ENCODE results near the gene ARL6IP4. TPM values are rescaled to one million over a fixed set of nuclear protein-coding genes. Genes with fewer than 3 reads are reported as not detected.
A peak's percentile ranks its signal among the peaks of the same experiment; 100 is the strongest.

The ARL6IP4 gene
- total and polyA plus RNA-seq, 2 of the 4 experiments (the other 2 are of a cell fraction) = 161 to 254 TPM

GRCh38 chr12:122984612-122985337 lies 4.3 kb downstream of the ARL6IP4 start:
- H3K9me3 ChIP-seq (ENCODE audit: control insufficient read depth, insufficient read depth, low read length) = no peaks in the 10 kb centered on the region
- peak overlapping the region; percentile 27 for H3K27ac ChIP-seq (ENCODE audit: insufficient read depth, low read length)
- H2AK5ac ChIP-seq (ENCODE audit: low read depth, low read length) = peak overlapping the region; percentile 71; the same call in 1 of the 2 replicates
- 0 out of 2 replicates have a peak overlapping the region, but pooled peaks have one; percentile 8 for H2BK120ac ChIP-seq (ENCODE audit: low read depth, low read length)
- peak overlapping the region; percentile 62 for H2AK9ac ChIP-seq (replicated peaks; ENCODE audit: low read depth, low read length, poor library complexity)
- H2AFZ ChIP-seq (replicated peaks; ENCODE audit: low read length, poor library complexity) = peak overlapping the region; percentile 74
- dilution Hi-C loops (cut with HindIII; ENCODE audit: low sequenced_read_pairs, unreplicated experiment) (loop anchor here (25.0 kb wide), 1 partner anchor 253 kb away; the partner anchor contains the start of genes MPHOSPH9 and MTRFR), in situ Hi-C loops (cut with MboI; ENCODE audit: low sequenced_read_pairs) (loop anchor here (10.0 kb wide), 1 partner anchor 160 kb away; no protein-coding TSS in a partner anchor), intact Hi-C loops (cut with micrococcal nuclease) (no loop called here)
- peak overlapping the region; percentile 69 for H2BK5ac ChIP-seq (ENCODE audit: low read depth, low read length, poor library complexity, severe bottlenecking)
- no peak for TF ChIP-seq POLR2A (IDR thresholded peaks at IDR 0.05; ENCODE audit: low read depth, low read length)
- TF ChIP-seq CHD1 (IDR thresholded peaks at IDR 0.05; ENCODE audit: low read depth, low read length) = no peak
- no peak for TF ChIP-seq MAZ (IDR thresholded peaks at IDR 0.05; ENCODE audit: borderline replicate concordance, low read depth, low read length)
- no peak for TF ChIP-seq BHLHE40 (IDR thresholded peaks at IDR 0.05; ENCODE audit: low read depth, low read length)
- TF ChIP-seq RFX5 (IDR thresholded peaks at IDR 0.05; ENCODE audit: low read depth, low read length) = no peak
- H3K56ac ChIP-seq (ENCODE audit: extremely low read depth, insufficient read depth, low read length) = no peak overlapping the region
- peak overlapping the region; percentile 39; the same call in 1 of the 2 replicates for H3K23ac ChIP-seq (ENCODE audit: low read depth, low read length)
- H3K27me3 ChIP-seq (ENCODE audit: control insufficient read depth, insufficient read depth, low read length) = no peaks in the 10 kb centered on the region
- WGBS, 2 experiments (ENCODE audit: extremely low coverage in 2 of 2, insufficient read length in 1 of 2) = 29% methylated on average over 25 of the region's 34 CpGs; no CpG with 5 or more reads in 1 of the 2 experiments
- ChIA-PET CTCF (interaction anchor here (0.6 kb wide), 1 partner anchor 102 kb away, joined by 3 read pairs; no protein-coding TSS in a partner anchor), POLR2A (ENCODE audit: unreplicated experiment) (interaction anchor here (0.6 to 1.0 kb wide), 2 partner anchors 248 to 253 kb away, joined by 4 to 5 read pairs; partner anchors contain the start of genes MPHOSPH9 and MTRFR)
- peak overlapping the region; percentile 46 to 64; a peak in 3 of 4 replicates for H4K8ac ChIP-seq (ENCODE audit: low read depth in 2 of 2, low read length in 2 of 2)
- no peak overlapping the region for H2BK15ac ChIP-seq (ENCODE audit: low read depth, low read length)
- peak overlapping the region; percentile 82 for H3K4ac ChIP-seq (ENCODE audit: low read depth, low read length)
- no peak overlapping the region for H3K4me3 ChIP-seq (ENCODE audit: insufficient read depth, low read depth, low read length)
- H3K4me1 ChIP-seq (ENCODE audit: control insufficient read depth, insufficient read depth, low read length) = peaks cover 21% of the 10 kb centered on the region
- DNase-seq (no peak), ATAC-seq (ENCODE audit: low read depth) (no peak)
- no TSS peak for BruUV-seq (replicated peaks)
- no peak overlapping the region for H3K18ac ChIP-seq (ENCODE audit: low read depth, low read length)
- peak overlapping the region; percentile 92 for H3K14ac ChIP-seq (replicated peaks; ENCODE audit: low read depth, low read length)
- H4K91ac ChIP-seq (ENCODE audit: insufficient read depth, low read depth, low read length) = peak overlapping the region; percentile 74; the same call in 1 of the 2 replicates
- peak overlapping the region; percentile 53 for H3K9ac ChIP-seq (ENCODE audit: low read depth, low read length)
- H4K20me1 ChIP-seq (ENCODE audit: insufficient read depth, low read length) = peaks cover 15% of the 10 kb centered on the region
- no peak overlapping the region for H2BK20ac ChIP-seq (ENCODE audit: low read depth, low read length)
- peak overlapping the region; percentile 62 for H3K4me2 ChIP-seq (ENCODE audit: low read depth, low read length)
- peaks cover 15% of the 10 kb centered on the region; the same call in 1 of the 2 replicates for H3K9me1 ChIP-seq (ENCODE audit: insufficient read depth, low read length)
- peak overlapping the region; percentile 92 for H4K5ac ChIP-seq (ENCODE audit: low read depth, low read length)
- H3K36me3 ChIP-seq (ENCODE audit: control insufficient read depth, insufficient read depth, low read length) = peaks cover 41% of the 10 kb centered on the region
- H3K79me1 ChIP-seq (ENCODE audit: low read depth in 1 of 2, low read length in 2 of 2) = peaks cover 8 to 40% of the 10 kb centered on the region in 2 experiments; a peak in 3 of 4 replicates

All from IMR-90 (cell line).